Fibroblast of skin of right biceps (primary cell): Measurements from ENCODE around the gene PRKCA.

Experiments
- DNase-seq: peaks from one replicate; pipeline ENCODE4 v3.0.0-alpha.2; 2013

PRKCA gene

DNA sequence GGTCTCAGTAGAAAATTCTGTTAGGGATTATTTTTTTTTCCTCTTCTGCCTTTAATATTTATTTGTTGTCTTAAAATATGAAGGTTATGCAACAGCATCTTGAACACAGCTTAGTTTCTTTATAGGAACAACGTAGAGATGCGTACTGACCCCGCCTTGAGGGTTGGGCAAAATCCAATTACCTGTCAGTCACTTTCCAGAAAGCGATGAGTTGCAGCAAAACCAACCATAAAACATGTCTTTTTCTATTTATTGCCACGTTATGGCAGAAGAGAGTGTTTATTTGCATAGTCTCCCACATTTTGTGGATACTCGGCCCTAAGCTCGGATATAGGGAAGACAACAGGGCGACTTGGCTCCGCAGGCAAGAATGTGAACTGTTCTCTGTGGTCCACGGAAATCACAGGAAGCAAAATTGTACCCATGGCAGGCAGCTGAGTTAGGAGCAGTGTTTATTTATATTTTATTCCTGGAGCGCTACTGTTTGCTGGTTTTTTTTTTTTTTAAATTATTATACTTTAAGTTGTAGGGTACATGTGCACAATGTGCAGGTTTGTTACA lies 488.2 kb downstream of the PRKCA start:
- no peak for DNase-seq

DNA sequence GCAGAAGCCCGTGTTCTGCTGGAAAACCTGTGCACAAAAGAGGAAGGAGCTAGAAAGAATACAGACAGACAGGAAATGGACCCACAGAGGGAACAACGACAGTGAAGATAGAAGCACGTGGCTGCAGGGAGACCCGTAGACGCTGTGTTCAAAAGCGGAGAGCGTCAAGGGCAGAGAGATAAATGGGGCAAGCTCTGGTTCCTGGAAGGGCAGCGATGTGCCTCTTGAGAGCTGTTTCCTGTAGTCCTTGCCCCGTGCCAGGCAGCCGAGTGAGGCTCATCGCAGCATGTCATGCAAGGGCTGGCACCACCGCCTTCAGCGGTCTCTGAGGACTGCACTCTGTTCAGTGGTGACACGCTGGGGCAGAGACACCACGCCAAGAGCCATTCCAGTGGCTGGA lies 488.9 kb downstream of the PRKCA start:
- no peak for DNase-seq

DNA sequence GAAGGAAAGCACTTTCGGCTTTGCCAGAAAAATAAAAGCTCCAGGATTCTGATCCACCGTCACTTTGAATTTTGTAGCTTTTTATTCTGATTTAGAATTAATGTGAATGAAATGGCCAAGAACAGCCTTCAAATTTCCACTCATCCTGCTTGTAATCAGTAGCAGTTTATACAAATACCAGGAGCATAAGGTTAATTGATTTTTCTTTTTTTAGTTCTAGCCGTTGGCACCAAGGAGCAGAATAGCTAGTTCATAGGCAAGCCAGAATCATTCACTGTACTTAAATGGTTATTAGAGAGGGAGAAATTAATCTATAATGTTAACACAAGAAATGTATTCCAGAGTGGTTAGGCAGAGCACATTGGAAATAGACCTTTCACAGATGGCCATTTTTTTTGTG lies 491.4 kb downstream of the PRKCA start:
- DNase-seq = no peak

DNA sequence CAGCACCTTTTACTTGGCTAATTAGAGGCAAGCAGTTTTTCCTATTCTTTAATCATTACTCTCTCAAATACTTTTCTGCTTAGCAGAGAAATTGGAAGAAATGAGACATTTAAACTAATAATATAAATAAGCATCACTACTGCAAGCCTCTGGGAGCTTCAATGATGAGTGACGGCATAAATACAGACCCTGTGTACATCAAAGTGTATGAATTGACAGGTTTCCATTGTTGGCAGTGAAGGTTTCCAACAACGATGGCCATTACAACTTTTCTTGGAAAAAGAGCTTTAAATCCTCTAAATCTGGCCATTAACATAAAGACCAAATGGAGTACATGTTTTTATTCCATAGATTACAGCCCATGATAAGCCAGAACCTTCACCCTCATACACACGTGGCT lies 493.1 kb downstream of the PRKCA start:
- no peak for DNase-seq

DNA sequence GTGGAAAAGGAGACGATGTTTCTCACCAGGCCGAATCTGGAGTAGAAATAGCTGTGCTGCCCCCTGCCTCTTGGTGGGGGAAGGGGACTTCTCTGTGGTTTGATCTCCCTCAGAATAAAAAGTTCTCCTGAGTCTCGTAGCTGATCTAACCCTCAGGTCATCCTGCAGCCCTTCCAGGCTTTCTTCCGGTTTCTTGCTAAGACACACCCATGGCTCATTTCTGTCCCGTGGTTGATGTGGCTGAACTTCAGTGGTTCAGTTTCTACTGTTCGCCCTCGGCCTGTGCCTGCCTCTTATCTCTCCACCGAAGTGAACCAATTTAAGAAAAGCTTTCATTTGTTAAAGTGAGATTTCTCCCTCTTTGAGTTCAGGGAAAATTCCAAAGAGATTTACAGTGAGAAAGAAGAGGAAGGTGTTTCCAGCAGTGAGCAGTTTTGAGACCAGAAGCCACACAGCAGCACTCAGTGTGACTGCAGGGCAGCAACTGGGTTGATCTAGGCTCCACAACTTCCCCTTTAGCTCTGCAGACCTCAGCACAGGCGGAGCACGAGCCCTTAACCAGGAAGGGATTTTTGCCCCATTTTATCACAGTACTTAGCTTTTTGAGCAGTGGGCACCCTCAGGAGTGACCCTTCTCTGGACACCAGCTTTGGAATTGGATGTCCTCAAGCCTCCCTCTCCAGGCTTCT lies 497.6 kb downstream of the PRKCA start:
- DNase-seq = no peak

DNA sequence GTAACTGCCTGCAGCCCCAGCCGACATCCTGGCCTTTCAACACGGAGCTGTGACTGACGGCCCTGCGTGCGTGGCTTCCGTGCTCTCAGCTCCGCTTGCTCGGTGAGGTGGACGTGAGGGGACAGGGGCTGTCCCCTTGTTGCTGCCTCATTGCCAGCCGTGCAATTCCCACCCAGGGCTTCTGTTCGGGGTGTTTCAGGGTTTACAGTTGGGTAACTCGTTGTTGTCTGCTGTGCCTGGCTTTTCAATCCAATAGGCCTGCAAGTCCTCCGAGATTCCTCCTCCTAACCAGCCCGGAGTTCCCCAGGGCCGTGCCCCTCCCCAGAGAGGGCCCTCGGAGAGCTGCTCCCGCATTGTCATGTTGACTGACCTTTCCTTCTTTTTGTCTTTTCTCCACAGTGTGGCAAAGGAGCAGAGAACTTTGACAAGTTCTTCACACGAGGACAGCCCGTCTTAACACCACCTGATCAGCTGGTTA lies 501.1 kb downstream of the PRKCA start:
- DNase-seq = no peak

DNA sequence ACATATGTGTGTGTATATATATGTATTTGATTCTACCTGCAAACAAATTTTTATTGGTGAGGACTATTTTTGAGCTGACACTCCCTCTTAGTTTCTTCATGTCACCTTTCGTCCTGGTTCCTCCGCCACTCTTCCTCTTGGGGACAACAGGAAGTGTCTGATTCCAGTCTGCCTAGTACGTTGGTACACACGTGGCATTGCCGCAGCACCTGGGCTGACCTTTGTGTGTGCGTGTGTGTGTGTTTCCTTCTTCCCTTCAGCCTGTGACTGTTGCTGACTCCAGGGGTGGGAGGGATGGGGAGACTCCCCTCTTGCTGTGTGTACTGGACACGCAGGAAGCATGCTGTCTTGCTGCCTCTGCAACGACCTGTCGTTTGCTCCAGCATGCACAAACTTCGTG lies 503.2 kb downstream of the PRKCA start:
- no peak for DNase-seq

DNA sequence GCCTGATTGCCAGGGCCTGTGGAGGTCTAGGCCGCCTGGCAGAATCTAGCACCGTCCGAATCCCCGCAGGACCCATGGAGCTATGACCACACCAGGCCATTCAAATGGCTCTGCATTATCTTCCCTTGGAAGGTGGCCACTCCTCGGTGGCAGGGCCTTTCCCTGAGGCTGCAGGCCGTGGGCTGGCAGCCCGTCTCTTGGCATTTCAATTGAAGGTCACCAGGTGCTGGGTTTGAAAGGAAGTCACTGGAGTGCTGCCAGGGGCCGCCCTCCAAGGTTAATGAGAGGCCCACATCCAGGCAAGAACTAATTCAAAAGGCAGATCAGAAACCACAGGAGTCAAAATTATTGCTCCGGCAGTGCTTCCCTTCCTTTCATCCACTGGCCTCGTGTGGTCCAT lies 504.8 kb downstream of the PRKCA start:
- no peak for DNase-seq

DNA sequence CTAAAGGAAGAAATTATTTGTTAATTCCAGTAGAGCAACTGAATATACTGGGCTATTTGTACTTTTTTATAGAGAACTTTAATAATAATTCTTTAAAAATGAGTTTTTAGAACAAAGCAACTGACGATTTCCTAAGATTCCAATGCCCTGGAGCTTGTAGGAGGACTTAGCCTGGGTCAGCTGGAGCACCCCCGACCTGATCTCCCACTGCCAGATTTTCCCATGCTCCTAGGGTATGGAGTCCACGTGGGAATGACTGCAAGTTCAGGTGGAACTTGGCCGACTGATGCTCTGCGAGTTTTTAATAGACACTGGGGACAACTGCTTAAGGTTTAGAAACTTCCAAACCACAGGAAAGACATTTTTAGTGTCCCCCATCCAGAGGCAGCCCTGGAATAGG lies 507.0 kb downstream of the PRKCA start:
- DNase-seq = no peak

DNA sequence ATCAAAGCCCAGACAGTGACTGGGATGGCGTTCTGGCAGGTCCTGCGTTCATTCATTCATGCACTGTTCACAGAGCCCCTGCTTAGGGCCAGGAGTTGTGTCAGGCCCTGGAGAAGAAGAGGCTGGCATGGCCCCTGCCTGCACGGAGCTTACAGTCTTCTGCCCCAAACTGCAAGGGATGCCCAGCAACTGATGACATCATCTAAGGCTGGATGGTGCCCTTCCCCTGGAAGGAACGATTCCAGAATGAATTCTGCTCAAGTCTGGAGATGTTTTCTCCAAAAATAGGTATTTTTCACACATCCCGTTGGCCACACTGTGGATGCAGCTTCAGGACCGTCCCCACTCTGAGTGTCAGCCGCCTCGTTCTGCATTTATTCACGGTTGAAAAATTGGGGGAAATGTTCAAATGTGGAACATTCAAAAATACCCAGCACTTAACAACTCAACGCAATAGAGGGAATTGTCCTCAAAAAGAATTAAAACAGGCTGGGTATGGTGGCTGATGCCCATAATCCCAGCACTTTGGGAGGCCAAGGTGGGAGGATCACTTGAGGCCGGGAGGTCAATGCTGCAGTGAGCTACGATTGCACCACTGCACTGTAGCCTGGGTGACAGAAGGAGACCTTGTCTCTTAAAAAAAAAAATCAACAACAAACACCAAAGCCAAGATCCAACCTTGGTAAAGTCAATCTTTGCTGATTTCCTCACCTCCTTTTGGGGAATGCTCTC lies 508.7 kb downstream of the PRKCA start:
- no peak for DNase-seq

DNA sequence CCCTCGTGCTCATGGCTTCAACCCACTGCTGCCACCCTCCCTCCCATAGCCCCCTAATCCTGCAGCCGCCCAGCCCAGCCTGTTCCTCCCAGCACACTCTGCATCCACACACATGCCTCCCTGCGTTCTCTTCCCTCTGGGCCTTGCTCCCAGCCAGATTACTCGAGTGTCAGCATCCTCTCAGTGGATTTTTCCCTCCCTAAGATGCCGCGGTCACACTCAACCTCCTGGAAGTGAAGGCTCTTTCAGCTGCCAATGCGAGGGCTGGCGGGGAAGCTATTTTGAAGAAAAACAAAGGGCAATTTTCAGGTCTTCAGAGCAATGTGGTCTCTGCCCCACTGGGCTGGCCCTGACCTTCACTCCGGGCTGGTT lies 509.3 kb downstream of the PRKCA start:
- no peak for DNase-seq

DNA sequence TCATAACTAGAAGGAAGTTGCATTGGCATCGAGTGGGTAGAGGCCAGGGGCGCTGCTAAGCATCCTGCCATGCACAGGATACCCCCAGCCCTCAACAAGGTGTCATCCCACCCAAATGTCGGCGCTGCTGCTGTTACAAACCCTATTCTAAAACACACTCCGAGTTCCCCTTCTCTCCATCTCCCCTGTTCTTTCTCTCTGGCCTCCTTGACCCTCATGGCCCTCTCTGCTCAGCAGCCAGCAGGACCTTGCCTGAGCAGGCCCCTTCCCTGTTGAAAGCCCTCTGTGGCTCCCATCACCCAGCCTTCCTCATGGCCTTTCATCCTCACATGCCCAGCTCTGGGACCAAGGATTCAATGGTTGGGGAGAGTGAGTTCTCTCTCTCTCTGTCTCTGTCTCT lies 510.2 kb downstream of the PRKCA start:
- DNase-seq = no peak

DNA sequence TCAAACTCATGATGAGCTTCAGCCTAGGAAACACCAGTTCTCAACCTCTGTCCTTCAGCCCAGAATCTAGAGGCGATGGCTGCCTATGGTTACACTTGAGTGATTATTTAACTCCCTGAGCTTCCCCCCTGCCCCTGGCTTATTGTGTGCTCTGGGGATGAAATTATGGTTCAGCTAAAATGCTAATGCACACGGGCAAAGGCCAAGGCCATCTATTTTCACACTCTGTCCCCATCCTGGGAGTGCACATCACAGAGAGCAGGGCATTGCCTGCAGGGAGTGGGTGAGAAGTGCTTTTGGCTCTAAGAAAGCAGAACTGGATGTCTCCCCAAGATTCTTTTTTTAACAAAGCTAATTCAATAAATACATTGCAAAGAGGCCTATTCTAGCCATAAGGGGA lies 510.9 kb downstream of the PRKCA start:
- no peak for DNase-seq

DNA sequence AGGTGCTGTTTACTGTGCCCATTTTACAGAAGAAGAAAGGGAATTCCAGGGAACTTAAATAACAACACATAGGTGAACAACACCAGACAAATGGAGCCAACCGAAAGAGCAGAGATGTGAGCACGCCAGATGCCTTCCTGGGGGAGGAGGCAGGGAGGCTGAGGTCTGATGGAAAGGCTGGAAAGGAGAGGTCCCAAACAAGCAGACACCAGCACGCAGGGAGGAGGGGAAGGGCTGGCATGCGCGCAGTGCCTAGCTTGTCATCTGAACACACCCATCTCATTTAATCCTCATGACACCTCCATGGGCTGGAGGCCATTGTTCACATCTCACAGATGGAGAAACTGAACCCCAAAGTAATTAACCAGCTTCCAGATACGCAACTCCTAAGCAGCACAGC lies 511.6 kb downstream of the PRKCA start:
- DNase-seq = no peak

DNA sequence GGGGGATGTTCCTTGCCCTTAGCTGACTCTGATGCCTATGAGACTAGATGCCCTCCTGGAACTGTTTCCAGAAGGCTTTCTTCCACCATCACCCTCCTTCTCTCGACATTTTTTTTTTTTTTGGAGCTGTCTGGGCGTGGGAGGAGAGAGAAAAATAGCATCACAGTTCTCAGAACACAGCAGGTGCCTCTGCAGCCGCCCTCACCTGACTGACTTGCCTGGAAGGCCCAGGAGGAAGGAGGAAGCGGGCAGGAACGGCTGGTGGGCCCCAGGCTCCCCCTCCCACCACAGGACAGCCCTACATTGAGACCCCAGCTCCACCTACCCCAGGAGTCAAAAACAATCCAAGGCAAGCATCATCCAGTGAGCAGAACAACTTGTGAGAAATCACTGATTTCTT lies 512.2 kb downstream of the PRKCA start:
- no peak for DNase-seq

DNA sequence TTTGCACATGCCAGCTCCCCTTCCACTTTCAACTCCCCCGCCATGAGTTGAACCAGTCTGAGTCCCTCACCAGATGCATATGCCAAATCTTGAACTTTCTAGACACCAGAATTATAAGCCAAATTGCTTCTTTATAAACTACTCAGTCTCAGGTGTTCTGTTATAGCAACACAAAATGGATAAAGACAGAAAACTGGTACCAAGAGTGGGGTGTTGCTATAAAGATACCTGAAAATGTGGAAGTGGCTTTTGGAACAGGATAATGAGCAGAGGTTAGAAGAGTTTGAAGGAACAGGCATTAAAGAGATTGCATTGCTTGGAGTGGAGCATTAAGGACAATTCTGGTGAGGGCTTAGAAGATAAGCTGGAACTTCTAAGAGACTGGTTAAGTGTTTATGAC lies 515.3 kb downstream of the PRKCA start:
- DNase-seq = no peak

DNA sequence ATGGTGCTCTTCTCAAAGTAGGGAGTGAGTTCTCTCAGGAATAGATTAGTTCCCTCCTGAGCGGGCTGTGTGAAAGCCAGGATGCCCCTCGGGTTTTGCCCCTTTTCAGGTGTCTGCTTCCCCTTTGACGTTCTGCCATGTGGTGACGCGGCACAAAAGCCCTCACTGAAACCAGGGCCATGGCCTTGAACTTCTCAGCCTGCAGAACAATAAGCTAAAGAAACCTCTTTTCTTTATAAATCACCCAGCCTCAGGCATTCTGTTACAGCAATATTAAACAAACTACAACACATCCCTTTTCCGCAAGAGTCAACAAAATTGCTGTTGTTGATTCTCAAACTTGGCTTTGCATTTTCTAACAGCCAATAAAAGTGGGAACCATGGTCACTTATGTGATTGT lies 517.1 kb downstream of the PRKCA start:
- no peak for DNase-seq

DNA sequence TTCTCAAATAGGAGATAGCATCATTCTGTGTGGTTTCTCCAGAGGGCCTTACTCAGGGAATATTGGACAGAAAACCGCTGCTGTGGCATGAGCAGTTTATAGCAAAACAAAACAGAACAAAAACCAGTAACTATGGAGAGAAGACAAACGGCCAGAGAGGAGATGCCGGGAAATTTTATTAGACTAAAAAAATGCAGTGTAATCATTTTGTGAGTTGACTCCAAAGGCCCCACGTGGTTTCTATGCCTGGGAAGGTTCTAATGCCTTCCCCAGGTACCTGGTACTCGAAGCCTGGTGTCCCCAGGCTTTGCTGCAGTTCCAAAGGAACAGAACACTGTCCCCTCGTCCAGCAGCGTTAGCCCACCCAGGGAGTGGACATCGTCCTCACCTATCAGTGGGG lies 519.6 kb downstream of the PRKCA start:
- DNase-seq = no peak

DNA sequence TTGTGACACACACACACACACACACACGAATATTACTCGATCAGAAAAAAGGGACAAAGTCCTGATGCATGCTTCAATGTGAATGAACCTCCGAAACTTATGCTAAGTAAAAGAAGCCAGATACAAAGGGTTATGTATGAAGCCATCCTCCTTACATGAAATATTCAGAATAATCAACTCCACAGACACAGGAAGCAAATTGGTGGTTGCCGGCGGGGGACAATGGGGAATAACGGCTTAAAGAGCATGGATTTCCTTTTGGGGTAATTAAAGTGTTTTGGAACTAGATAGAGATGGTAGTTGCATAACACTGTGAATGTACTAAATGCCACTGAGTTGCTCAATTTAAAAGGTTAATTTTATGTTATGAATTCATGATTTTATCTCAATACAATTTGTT lies 524.4 kb downstream of the PRKCA start:
- DNase-seq = no peak

DNA sequence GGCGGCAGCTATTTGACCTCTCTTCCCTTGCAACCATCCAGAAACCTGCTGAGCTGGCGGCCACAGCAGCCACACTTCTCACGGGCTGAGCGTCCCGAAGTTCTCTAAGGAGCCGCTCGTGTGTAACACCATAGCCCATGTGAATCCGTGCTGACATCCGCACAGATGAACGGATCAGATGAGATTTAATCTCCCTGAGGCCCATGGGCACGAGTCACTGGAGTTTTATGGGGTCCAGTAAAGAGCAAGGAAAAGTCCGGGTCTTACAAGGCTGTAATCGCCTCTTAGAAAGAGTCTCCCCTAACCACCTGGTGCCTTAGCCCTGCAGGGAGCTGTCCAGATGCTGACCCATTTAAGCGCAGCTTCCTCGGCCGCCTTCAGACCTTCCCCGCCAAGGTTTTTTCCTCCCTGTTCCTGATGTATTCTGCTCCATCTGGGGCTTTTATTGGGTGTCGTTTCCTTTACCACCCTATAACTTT lies 527.0 kb downstream of the PRKCA start:
- peak; percentile 57 for DNase-seq

DNA sequence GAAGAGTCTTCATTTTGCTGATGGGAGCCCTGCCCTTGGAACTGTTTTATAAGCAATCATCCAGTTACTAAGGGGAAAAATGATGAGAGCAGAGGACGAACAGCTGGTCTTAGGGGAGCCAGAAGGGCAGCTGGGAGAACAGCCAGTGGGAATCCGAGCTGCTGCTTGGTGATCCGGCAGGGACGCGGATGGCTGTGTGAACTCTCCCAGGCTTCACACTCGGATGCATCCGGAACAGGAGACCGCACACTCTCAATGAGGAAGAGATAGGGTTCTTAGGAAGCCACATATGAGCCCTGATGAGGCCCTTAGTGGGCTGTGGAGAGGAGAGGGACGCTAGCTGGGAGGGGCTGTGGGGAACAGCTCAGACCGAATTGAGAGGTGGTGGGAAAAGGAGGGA lies 527.5 kb downstream of the PRKCA start:
- DNase-seq = no peak

DNA sequence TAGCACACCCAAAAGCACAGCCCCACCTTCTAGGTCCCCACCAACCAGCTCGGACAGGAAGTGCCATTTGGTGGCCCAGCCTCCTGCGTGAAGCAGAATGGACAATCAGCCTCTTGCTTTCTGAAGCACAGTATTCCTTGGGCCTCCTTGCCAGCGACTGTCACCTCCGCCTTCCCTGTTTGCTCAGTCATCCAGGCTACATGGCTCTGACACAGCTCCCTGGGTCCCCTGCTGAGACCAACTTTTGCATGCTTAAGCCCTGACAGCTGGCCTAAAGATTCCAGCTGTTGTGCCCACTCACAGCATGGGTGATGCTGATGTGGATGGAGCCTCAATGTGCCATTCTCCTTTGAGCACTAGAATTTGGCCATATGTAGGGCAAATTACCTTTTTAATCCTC lies 528.0 kb downstream of the PRKCA start:
- no peak for DNase-seq

DNA sequence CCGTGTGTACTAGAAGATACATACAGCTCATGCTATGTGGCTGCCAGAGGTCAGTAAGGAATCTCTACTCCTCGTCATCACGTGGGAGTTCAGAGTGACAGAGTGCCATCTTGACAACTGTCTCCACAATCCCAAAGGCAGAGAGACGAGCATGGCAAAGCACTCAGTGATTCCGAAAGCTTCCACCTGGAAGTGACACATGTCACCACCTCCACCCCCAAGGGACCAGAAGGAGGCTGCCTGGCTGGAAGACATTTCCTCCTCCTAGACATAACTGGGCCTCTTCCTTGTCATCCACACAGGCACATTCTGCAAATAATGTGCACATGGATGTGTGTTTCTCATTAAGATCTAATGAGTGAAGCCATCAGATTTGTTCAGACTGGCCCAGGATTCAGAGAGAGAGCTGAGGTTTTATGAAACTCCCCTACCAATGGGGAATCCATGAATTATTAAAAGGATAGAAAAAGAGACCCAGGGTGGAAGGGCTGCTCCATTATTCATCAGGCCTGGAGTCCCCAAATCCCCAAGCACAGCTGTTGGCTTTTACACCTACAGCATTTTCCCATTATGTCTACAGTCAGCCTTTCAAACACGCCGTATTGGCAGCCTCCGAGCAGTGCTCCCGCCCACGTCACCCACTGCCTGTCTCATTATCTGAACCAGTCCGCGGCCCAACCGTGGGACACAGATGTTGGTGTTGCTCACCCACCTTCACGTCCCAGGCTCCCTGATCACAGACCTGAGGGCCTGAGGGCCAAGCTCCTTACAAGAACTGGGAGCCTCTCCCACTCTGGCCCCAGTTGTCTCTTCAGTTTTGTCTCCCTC lies 529.2 kb downstream of the PRKCA start:
- DNase-seq = no peak

DNA sequence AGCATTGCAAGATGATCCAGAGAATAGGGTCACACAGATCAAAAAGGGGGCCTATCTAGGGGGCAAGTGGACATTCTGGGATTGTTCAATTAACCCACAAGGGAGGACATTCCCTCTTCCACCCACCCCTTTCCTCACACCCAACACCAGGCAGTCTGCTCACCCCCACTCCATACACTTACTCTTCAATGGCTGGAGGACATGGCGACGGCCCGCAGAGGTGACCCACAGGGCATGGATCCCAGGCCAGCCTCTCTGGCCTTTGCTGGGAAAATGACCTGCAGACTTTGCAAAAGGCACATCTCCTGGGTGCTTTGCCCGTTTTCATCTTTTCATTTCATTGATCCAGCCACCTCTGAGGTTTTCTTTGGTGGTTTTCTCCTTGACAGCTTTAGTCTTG lies 530.8 kb downstream of the PRKCA start:
- DNase-seq = no peak
